GM18870 (cell line): ENCODE results near the gene TLR4.
A peak's percentile ranks its signal among the peaks of the same experiment; 100 is the strongest.

Source experiments
- ATAC-seq: cut with Tn5 transposase; IDR thresholded peaks from one replicate; pipeline ENCODE4 v1.9.1; 2021; ENCODE audit warnings: moderate library complexity; ENCODE audit not compliant: unreplicated experiment

Gene TLR4

DNA sequence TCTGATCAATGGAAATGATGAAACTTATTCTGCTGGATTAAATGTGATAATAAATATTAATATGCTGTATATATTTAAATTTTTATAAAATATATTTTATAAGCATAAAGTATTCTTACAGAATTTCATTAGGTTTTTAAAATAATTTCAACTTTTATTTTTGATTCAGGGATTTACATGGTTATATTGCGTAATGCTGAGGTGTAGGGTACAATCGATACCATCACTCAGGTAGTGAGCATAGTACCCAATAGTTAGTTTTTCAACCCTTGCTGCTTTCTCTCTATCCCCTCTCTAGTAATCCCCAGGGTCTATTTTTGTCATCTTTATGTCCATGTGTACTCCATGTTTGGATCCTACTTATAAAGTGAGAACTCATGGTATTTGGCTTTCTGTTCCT is 5.7 kb downstream of the TLR4 start:
- no peak for ATAC-seq

DNA sequence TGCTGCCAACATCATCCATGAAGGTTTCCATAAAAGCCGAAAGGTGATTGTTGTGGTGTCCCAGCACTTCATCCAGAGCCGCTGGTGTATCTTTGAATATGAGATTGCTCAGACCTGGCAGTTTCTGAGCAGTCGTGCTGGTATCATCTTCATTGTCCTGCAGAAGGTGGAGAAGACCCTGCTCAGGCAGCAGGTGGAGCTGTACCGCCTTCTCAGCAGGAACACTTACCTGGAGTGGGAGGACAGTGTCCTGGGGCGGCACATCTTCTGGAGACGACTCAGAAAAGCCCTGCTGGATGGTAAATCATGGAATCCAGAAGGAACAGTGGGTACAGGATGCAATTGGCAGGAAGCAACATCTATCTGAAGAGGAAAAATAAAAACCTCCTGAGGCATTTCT is 10.1 kb downstream of the TLR4 start:
- ATAC-seq = no peak

DNA sequence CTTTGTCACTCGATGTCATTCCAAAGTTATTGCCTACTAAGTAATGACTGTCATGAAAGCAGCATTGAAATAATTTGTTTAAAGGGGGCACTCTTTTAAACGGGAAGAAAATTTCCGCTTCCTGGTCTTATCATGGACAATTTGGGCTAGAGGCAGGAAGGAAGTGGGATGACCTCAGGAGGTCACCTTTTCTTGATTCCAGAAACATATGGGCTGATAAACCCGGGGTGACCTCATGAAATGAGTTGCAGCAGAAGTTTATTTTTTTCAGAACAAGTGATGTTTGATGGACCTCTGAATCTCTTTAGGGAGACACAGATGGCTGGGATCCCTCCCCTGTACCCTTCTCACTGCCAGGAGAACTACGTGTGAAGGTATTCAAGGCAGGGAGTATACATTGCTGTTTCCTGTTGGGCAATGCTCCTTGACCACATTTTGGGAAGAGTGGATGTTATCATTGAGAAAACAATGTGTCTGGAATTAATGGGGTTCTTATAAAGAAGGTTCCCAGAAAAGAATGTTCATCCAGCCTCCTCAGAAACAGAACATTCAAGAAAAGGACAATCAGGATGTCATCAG is 11.3 kb downstream of the TLR4 start:
- ATAC-seq = no peak

DNA sequence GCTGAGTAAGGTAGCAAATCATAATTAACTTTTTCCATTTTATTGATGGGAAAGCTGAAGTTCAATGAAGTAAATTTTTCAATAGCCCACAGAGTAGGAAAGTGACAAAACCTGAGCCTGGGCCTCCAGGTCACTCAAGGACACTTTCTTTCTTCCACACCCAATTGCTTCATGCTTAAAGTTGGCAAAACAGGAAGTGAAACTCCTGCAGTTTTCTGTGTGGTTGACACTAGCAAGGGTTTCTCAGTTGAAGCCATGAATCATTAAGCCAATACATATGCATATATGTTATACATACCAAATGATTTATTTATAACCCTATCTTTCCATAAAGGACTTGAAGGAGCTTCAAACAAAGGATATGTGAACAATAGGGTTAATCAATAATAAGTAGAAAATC is 13.9 kb downstream of the TLR4 start:
- ATAC-seq = peak; percentile 99

DNA sequence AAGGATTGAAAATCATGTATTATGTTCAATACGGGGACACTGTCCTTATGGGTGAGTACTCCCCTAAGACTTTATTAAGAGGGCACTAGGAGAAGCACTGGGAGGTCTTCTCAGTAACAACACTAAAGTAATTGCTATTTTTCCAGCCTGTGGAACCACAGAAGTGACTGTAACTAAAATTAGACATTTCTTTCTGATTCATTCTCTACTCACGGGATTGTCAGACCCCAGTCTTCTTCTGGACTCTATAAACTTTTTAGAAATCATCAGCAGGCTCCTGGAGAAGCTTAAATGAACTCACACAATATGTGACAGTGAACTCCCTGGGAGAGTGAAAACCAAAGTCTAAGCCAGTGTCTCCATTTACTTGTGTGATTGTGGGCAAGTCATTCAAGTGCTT is 14.5 kb downstream of the TLR4 start:
- no peak for ATAC-seq

DNA sequence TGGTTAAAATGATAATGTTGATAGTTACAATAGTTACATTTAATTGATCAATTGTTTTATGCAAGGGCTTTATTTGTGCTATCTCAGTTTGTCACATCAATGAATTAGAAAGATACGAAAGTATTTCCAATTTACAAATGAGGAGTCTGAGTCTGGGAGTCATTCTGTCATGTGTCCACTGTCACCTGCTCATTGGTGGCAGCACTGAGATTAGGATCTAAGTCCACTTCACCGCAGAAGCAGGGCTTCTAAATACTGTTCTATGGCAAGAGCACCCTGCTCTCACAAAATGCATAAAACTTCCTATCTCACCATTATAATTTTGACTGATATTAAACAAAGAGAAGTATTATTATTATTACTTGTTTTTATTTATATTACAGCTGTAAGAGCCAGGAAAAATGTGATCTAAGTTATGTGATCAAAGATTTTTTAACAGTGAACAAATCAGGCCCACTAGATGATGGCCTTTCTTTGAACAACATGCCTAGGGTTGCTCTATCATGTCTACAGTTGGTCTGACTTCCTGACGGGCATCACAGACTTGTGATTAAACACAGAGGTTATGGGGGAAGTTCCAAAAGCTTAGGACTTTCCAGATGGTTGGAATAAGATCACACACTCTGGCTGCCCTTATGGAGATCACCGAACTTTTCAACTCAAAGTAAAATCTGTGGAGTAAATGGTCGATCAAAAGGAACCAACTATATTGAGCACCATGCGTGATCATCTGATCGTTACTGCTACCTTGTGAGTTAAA is 15.1 kb downstream of the TLR4 start:
- no peak for ATAC-seq

DNA sequence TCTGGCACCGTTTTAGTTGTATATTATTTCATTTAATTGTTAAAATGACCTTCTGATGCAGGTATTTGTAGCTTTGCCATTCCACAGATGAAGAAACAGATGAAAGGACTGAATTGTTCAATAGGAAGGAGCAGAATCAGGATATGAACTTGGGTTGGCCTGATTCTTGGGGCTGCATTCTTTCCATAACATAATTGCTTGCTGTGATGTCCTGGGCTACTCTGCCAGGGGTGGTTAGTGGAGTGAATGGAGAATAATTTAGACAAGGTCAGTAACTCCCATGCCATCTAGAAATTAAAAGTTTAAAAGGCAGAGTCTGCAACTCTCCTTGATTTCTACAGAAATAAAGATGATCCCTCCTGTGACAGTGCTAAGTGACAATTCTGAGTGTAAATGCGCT is 15.9 kb downstream of the TLR4 start:
- ATAC-seq = no peak

DNA sequence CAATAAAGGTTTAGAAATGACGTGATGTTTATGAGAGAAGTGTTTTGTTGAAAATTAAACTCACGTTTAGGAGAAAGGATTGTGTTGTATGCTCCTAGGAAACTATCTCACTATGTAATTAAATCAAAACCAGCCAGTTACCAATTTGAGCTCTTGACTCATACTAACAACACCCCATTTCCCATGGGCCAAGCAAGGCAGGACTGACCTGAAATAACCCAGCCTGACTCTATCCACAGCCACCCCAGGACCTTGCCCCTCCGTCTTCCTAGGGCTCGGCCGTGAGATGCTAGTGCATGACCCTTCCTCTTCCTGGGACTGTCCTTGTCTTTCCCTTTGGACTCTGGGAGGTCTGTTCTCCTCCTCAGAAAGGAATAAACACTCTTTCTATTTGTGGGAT is 16.4 kb downstream of the TLR4 start:
- no peak for ATAC-seq

DNA sequence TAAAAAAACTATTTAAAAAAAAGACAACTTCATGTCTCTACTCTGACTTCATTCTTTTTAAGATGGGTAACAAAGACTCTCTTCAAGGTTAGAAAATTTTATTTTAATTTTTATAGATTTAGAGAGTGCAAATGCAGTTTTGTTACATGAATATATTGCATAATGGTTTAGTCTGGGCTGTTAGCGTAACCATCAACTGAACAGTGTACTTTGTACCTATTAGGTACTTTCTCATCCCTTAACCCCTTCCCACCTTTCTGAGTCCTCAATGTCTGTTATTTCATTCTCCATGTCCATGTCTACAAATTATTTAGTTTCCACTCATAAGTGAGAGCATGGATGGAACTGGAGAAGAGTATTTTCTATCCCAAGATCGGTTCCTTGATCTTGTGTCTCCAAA is 16.8 kb downstream of the TLR4 start:
- no peak for ATAC-seq

DNA sequence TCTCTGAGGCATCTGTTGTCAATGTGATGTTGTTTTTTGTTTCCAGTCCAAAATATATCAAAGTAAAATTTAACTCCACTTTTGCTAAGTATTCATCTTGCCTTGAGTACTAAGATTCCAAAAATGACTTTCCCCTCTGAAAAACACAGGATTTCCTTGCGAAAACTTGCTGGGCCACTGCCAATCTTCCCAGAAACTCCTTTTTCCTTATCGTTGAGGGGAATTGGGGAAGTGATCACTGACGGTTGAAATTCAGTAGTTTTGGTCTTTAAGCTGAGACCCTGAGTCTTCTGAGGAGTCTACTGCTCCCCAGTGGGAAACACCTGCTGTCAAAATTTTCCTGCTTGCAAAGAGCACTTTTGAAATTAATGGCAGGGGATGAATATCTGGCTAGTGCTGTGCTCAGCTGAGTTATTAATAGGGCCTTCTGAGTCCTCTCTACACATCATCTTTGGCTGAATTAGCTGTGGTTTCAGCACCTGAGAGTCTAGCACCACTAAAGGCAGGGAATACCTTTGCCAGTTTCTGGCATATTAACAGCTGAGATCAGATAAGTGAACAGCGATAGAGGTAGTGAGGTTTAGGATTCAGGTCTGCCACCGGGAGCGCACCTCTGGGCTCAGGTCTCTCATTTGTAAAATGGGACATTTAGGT is 18.0 kb downstream of the TLR4 start:
- no peak for ATAC-seq

DNA sequence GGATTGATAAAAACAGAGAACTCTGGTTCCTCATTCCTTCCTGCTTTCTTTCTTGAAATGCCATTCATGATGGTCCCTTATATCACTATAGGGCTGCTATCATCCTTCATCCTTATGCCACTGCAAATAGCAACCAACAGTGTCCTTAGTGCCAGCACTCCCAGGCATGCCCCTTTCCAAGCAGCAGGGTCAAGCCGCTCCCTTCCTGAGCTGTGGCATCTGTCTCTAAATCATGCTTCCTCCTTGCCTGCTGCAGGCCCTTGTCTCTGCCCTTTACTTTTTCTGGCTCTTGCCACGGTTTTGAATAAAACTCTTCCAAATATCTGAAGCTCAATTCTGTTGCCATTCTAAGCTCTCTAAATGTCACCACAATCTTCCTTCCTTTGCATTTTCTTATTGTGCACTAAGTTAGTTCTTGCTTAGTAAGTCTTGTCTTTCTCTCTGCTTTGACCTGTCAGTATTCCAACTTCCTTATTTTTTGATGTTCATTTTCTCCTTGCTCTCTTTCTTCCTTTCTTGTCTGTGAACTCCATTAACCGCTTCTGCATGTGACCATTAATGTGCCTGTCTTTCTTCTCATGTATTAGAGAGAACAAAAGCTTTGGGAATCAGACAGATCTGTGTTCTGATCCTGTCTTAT is 19.9 kb downstream of the TLR4 start:
- no peak for ATAC-seq

DNA sequence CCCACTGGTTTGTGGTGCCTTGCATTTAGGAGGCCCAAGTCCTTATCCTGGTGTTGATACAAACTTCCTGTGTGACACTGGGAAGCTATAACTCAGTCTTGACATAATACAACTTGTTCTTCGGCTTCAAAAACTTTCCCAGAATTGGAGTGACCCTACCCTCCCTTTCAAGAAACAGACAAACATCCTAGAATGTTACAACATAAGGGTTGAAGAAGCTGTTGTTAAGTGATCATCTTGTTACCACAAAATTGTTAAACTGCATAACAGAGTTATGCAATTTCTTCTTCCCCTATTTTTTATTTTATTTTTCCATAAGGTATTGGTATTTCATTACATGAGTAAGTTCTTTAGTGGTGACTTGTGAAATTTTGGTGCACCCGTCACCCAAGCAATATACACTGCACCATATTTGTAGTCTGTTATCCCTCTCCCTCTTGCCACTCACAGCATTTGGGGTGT is 21.3 kb downstream of the TLR4 start:
- ATAC-seq = no peak

DNA sequence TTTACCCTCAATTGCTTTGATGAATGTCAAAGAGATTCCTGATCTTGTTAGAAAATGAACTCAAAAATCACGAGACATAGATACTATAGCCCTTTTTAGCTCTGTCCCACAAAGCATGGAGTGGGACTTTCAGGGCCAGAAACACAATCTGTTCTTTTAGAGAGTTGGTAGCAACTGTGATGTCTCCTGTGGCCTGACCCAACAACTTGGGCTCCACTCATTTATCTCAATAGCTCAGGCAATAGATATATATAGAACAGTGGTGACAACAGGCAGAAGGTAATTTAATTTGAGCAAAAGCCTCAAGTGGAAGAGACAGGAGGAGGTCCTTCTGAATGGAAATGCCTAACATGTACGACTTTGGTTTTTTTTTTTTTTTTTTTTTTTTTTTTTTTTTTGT is 25.2 kb downstream of the TLR4 start:
- no peak for ATAC-seq

DNA sequence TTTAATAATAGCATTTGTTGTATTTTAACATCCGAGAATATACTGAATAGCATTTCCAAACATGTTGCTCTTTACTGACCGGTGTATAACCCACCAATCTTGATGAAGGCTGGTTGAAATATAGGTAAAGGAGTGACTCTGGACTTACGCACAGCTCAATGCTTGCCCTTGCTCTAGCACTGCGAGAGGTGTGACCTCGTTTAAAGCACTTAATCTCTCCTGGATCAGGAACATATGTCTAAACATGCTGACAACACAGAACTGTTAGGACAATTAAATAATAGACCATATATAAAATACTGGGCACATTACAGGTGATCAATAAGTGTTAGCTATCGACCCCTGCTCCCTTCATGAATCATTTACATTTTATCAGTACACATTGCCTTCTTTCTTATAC is 28.3 kb downstream of the TLR4 start:
- ATAC-seq = no peak

DNA sequence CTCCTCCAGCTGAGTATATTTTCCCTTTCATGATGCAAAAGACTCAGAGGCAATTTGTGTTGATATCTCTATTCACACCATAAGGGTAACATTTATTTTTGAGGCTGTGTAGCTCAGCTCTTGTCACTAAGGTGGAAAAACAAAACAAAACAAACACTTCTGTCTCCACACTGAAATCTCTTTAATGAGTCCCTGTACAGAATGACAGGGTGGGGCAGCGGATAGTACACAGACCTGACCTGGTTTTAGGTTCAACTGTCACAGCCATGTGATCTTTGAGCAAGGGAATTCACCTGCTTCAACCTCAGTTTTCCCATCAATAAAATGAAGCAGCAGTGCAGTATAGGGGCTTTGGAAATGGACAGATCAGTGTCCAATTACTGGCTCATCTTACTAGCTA is 29.3 kb downstream of the TLR4 start:
- ATAC-seq = no peak

DNA sequence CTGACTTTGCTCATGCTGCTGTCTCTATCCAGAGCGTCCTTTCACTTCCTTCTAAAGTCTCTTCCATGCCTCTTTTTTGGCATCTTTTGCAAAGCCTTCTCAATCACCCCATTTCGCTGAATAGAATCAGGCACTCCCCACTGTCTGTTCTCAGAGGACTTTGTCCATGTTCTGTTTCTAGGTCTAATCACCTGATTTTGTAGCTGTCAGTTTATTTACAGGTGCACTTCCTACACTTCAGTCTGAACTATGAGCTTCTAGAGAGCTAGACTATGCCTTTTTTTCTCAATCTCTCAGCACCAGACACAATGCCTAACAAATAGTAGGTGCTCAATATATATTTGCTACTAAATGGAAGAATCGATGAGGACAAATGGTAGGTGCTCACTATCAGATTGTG is 29.9 kb downstream of the TLR4 start:
- no peak for ATAC-seq

DNA sequence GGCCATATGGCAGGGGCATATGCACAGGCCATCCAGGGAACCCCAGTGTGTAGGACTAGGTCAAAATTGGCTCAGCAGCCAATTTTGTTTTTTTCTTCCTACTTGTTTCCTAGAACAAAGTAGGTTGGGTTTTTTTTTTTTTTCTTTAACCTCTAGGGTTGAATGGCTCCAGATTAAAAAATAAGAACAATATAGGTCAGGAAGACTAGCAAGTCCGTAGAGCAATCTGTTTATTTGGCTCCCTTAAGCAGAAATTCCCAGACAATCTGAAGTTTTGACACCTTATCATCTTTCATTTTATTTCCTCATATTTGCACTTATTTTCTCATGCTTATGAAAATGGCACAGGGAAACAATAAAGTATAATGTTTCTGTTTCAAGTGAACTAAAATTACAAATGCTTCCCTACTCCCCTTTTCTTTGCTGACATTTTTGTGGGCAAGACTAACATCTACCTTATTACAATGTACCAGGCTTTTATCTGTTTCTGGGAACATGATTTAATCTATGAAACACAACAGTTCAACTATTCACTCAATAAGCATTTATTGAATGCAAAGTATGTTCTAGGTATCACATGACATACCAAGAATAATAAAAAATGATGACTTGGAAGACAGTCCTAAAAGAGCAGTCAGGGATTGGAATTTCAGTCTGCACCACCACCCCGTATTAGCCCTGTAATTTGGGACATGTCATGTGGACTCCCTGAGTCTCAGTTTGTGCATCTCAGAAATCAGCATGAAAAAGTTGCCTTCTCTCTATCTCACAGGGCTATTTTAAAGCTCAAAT is 30.5 kb downstream of the TLR4 start:
- ATAC-seq = no peak

DNA sequence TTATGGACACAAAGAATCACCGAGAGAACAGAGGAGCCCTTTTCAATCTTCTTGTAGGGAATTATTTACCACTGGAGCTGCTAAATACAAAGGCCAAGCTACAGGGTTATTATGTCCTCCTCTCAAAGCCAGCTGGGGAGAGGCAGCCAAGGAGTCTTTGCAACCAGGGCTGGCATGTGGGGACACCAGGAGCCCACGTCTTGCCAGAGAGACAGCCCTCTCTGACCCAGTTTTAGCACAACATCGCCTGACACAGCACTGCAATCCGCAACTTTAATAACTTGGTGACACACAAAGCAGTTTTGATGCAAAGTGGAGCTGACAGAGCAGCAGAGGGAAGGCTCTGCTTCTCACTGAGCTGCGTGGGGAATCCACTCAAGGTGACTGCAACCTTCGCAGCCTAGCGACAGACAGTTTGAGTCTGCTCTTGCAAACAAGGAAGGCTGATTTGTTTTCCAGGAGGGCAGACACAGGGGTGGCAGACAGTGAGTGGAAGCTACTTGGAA is 33.6 kb downstream of the TLR4 start:
- ATAC-seq = no peak

DNA sequence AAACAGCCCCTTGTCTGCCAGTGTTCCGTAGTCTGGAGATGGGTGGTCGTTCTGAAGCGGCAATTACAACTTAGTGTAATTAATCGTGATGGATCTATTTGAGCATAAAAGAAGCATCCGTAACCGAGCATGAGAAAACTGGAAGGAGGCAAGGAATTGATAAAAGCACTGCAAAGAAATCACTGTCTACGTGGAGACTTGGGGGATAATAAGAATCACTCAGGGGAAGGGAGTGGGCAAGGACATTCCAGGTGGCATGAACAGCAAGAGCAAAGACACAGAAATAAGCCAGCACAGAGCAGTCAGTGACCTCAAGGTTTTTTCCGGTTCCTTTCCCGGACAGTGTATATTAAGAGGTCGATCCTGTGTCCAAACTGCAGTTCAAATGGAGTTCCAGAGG is 35.0 kb downstream of the TLR4 start:
- ATAC-seq = no peak

DNA sequence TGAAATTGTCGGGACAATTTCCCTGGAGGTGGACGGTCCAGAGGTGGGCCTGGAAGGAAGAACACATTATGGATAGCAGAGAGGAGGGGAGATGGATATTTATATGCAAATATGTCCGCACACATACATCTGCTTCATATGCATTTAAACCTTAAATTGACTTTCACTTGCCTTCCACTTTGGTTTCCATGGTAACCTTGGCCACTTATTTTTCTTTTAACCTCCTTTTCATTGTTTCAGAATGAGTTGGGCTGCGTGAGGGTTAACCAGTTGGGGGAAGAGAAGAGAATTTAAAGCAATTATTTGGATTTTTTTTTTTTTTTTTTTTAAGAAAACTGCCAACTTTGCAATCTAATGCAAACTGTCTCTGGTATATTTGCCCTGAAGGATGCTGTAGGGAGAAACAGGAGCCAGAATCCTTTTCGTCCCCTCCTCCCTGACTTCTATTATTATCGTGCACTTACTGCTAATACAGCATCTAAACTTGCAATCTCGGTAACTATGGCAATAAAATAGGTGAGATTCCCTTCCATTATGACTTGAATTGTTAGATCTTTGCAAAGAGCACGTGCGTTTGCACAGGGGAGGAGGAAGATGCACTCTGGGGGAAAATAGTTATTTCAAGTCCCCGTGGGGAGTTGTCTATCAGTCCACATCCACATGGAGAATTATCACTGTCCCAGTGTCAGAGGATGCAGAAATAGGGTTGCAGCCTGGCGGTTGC is 35.6 kb downstream of the TLR4 start:
- peak; percentile 60 for ATAC-seq
